Stromal cell of bone marrow (primary cell): Measurements from ENCODE around the gene PTPRR.

Experiments
- DNase-seq: peaks from one replicate; pipeline ENCODE4 v3.0.0-alpha.2; 2012; ENCODE audit warnings: low read depth

Gene PTPRR

DNA sequence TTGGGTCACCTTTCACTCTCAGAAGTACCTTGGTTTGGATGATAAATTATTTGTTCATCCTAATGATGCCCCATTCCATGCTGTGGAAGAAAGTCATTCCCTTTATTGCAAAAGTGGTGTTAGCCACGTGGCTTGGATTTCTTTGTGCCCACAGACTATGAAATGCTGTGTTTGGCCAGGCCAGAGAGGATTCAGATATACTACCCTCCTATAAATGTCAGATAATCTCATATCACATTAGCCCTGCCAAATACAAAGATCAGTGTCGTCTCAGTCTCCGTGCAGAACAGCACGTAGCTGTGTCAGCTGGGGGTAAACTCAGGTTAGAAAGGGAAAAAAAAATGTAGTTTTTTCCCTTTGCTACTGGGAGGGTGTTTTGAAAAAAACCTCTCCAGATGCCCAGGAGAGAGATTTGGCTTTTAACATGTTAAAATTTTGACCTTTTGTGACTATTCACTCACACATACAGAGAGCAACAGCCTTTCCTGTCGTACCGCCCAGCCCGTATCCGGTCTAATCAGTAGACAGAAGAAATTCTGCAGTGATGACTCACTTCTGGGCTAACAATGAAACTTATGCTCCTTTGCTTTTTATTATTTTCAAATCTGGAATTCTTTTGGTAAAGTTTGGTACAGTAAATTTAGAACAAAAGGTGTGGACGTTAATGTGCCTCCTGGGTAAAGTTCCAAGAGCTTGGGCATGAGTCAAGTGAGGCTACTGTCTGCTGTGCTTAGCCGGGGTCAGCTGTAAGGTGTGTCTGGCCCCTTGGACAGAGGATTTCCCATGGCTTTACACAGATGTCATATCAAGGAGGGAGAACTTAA lies 274.8 kb downstream of the PTPRR start:
- DNase-seq: peak; percentile 63

DNA sequence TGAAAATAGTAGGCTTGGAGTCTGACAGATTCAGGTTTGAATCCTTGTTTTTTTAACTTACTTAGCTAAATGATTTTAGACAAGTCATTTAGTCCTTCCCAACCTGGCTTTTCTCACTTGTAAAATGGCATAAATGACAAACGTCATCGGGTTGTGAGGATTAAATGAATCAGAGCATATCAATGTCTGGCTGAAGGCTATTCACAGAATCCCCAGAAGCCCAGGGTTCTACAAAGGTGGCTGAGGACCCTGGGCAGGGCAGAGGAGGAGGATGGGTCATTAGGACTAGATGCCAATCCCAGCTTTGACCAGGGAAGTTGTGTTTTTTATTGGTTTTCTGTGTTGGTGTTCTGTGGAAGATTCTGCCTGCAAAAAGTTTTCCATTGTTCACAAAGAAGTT lies 275.7 kb downstream of the PTPRR start:
- no peak for DNase-seq

DNA sequence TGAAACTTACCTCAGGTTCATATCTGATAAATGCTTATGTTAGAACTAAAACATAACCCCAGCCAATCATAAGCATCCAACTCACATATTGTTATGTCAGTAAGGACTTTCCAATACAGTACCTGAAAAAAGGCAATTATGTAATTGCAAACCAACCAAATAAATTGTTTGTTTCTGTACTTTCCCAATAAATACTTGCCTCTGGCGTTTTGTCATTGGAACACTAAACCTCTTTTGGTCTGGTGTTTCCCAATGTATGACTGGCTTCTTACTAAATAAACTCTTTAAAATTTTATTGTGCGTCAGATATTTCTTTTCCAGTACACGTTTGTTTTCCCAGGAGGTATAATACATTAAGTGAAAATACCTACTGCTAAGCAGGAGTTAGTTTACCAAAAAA lies 276.6 kb downstream of the PTPRR start:
- no peak for DNase-seq

DNA sequence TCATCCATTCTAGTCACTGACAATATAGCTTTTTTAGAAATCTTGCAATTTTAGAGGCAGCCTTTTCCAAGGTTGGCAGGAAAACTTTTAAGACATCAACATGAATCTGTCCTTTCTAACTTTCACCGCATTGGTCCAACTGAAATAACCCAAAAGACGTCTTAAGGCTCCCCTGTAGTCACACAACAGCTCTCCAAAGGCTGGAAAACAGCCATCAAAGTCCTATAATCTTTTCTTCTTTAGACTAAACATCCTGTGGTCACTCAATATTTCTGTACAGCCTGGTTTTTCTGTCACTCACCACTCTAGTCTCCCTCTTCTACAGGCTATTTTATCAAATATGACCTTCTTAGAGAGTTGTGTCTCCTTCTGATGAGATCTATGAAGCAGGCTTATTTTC lies 278.8 kb downstream of the PTPRR start:
- no peak for DNase-seq

DNA sequence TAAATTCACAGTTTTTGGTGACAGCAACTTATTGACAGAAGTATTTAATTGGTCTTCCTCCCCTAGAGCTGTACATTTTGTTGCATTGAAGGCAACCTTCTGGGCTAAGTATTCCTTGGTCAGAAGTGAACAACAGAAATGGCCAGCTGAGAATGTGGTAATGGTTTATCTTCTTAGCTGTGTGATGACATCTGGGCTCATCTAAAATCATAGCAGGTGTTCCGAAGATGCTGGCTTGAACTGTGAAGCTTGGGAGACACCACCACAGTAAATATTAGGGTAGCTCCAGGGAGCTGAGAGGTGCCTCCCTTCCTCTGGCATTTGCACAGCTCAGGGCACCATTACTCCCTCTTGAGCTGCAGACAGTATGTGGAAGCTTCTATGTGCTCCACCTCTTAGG lies 279.6 kb downstream of the PTPRR start:
- DNase-seq: no peak

DNA sequence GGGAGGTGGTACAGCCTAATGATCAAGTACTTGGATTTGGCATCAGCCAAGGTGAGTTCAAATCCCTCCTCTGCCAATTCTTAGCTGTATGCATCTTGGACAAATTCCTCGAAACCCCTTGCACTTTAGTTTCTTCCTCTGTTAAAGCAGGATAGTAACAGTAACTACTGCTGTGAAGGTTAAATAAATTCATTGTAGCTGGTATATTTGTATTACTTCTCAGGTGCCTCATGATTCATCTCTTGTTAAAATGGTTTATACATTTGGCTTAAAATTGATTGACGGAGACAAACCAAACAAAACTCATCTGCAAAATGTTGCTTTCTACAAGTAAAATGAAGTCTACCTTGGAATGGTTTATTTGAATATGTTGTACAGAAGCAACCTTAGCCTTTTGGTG lies 281.0 kb downstream of the PTPRR start:
- no peak for DNase-seq

DNA sequence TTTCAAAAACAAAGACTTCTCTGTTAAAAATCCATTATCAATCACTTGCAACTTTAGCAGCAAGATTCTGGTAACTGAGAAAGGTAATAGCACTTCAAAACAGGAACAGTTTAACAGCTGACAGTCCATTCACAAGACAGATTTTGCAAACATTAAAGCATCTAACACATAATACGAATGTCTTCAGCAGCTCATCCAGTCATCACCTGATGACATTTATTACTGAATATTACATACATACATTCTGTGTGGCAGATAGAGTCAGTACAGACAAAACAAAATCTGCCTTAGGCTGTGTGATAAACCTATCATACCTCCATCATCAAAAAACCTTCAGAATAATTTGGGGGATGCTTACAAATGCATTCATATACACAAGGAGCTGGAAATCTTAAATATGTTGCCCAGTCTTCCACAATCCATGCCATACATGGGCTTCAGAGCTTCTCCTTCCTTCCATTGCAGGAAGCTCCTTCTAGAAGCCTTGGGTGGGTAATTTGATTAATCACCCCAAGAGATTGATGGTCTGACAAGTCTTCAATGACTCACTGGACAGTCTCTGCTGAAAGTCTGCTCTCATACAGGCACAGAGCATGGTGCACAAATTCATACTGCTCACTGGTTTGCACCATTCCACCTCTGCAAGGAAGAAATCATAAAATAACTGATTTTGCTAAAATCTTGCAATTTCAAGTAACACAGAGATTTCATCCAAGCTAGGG lies 281.7 kb downstream of the PTPRR start:
- no peak for DNase-seq

DNA sequence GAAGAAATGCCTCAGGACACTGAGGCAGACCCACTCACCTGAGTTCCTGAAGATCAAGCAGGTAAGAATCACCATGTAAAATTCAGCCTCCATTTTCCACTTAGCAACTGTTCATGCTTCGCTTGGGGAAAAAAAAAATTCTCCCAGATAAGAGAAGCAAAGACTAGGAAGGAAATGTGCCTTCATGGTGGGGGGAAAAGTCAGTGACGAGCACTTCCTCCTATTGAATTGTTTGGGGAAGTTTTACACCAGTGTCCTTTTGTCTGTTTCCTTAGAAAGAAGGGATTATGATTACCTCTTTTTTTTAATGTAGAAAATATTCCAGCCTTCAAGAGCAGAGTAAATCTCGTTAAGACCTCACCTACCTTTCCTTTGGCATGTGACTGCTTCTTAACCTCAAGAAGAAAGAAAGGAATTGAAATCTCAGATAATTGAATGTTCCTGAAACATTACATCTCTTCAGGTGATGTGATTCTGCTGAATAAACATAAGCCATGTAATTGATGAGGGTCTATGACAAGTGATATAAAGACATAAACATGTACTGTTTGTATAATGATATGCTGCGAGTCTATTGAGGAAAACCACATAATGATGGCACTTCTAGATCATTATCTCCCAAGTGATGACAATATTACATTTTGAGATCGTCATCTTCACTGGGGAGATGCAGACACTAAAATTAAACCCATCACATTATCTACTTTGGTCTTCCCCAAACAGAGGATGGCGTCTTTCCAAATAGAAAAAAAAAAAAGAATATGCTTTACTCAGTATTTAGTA lies 283.0 kb downstream of the PTPRR start, which contains the start of gene PTPRB:
Gene PTPRB (minus strand): TSS at position 127 of the 783 bp plus-strand sequence. CDS start 34 bp downstream, at position 93.
- no peak for DNase-seq

DNA sequence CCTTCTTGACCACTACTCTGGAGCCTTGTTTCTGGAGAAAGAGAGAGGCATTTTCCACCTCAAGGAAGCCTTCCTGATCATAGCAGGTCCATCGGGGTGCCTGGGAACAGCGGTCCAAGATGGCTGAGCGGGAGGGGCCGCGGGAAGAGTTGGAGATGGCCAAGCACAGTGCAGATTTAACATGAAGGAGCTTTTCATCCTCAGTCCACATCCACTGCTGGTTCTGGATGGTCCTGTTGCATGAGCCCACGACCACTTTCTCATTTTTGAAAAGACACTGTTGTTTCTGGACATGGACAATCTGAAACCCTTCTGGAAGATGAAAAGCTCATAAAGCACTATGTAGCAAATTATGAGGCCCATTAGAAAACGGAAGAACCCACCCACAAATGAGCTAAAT lies 284.8 kb downstream of the PTPRR start:
- DNase-seq: no peak

DNA sequence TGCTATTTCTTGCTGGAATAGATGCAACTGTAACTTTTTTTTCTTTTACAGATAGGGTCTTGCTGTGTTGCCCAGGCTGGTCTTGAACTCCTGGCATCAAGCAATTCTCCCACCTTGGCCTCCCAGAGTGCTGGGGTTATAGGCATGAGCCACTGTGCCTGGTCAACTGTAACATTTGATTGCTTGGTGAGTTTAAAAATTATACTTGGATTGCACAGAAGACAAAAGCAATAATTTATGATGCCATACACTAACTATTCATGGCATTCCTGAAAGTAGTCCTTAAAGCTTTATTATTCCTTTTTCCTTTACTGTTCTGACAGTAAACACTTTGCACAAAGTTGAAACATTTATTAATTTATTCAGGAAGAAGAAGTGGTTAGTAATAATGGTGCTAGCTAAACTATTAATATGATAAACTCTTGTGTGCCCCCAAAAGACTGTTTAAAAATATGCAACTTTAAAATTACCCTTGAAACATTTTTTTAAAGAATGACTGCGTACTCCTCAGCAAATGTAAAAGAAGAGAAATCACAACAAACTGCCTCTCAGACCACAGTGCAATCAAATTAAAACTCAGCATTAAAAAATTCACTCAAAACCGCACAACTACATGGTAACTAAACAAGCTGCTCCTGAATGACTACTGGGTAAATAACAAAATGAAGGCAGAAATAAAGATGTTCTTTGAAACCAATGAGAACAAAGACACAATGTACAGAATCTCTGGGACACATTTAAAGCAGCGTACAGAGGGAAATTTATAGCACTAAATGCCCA lies 291.6 kb downstream of the PTPRR start:
- DNase-seq: no peak

DNA sequence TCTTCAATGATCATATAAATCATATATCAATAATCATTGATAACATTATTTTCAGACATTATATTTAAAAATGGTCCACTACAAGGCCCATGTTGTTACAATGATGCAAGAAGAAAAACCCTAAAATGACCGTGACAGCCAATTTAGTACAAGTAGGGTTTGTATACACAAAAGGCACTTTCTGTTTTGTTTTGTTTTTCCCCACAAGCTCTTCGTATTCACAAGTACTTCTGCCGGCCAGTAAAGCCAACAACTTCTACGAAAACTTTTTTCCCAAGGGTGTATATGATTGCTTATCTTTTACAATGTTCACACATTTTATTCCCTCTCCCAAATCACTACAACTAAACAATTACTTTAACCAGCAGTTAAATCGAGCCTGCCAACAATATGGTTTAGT lies 292.9 kb downstream of the PTPRR start:
- no peak for DNase-seq

DNA sequence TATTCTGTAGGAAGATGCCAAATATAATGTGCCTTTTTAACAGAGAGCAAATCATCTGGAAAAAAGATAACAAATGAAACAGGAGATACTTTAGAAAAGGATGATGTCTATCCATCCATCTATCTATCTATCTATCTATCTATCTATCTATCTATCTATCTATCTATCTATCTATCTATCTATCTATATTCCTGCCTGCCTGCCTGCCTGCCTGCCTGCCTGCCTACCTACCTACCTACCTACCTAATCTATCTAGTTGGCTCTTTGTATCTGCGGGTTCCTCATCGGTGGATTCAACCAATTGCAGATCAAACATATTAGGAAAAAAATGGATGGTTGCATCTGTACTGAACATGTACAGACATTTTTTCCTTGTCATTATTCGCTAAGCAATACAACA lies 294.4 kb downstream of the PTPRR start:
- no peak for DNase-seq

DNA sequence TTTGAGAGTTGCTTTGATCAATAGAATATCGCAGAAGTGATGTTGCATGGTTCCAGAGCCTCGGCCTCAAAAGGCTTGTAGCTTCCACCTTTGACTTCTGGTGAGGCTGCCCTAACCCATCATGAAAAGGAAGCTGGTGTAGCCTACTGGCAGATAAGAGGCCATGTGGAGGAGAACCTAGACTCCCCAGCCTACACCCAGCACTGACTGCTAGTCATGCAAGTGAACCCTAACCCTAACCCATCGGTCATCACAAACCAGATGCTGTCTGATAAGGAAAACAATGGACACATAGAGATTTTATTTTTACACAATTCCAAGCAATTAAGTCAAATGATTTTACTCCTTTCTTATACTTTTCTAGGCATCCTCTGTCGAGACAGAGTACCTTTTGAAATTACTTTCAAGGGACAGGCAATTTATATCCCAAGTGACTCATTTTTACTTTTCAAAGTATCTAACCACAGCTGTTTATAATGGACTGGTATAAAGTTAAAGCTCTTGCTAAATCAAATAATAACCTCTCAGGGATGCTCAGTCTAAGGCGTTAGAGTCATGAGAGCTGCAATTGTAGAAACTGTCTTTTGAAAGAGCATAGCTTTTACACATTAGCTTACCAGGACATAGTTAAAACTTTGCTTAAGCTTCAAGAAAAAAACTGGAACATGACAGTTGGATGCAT lies 300.9 kb downstream of the PTPRR start:
- no peak for DNase-seq

DNA sequence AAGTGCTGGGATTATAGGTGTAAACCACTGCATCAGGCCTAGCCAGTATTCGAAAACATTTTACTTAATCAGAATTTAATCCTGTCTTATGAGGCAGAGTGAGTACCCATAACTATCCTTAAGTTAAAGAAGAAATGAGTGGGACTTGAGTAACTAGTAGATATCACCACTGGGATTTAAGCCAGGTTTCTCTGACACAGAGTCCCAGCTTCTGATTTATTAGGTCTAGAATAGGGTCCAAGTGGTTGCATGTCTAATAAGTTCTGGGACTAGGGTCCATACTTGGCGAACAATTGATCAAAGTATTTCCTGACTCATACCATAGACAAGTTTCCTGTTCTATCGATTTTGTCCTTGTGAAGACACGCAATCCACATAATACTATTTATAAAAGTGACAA lies 302.2 kb downstream of the PTPRR start:
- no peak for DNase-seq

DNA sequence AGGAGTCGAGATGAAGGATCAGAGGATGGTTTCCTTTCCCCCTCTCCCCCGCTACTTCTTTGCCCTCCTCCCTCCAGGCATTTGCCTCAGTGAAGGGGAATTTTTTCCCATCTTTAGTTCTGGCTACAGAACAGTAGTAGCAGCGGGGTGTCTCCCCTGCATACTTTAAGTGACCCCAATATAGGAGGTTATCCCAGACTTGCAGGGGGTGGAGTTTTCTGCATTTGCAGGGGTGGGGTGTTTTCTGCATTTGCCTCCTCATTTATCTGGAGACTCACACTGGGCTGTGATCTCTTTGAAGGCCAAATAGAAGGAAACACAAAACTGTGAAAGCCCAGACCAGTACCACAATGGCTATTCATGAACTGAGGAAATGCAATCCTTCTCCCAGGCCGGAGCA lies 303.1 kb downstream of the PTPRR start:
- no peak for DNase-seq

DNA sequence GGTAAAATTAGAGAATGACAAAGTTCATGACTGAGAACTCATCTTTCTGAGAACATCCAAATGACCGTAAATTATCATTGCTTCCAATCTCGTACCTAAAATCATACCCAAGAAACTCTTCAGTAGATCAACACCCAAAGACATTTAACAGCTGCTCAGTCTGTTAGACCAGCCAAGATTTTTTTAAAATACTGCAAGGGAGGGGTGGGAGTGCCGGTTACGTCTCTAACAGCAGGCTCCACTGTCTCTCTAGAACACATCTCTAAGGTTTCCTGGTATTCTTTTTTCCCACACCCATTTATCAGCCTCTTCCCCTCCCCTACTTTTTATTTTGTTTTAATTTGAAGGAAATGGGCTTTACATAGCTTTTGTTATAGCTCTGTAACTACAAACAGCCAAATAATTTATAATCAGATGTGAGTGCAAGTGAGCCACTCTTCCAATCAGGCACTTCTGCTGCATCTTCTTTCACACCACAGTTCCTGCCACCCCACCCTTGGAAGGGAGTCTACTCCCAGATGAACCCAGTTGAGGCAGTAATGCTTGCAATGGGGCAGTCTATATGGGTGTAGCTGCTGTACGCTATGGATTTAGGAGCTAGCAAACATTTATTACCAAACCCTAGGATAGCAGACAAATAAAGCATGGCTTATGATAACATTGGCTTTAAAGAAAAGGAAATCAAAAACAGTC lies 305.2 kb downstream of the PTPRR start:
- no peak for DNase-seq

DNA sequence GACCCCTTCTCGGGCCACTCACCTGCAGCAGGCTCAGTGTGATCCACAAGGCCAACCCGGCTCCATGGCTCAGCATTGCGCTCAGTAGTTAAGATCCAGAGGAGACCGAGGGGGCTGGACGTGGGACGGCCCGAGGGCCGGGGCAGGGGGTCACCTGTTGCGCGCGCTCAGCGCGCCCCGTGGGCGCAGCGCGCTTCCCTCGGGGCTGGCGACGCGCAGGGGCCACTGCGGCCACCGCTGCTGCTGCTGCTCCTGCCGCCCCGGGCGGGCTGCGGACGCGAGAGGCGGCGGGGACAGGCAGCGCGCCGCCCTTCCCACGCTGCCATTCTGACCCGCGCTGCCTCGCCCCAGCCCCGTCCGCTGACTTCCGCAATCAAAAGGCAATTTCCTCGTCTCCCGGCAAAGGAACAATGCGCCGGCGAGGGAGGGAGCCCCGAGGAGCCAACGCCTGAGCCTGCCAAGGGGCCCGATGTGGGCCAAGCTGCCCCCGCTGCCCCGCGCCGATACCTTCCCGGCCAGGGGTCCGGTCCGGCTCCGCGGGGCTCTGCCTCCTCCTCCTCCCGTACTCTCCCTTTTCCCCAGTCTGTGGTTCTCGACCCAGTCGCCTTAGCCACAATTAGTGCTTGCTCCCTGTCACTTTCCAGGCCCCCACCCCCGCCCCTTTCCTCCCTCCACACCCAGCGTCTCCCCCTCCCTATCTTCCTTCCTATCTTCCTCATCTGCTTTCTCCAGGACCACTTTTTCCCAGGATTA lies 310.6 kb downstream of the PTPRR start:
- DNase-seq: peak; percentile 8

DNA sequence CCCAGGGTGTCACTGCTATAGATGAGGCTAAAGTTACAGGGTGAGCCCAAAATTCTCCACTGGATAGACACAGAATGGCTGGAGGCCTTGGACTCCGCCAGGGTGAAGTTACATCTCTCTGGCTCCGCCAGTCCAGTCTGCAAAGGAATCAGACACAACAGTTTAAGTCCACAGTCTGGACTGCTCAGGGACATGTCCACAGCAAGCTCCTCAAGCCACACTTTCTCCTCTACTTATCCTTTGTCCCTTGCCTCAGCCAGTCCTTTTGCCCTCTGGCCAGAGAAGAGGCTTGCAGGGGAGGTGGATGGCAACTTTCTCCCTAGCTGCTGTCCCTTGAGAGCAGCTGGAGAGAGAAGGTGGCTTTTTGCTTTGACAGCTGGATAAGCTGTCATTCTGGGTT lies 311.3 kb downstream of the PTPRR start:
- DNase-seq: no peak

DNA sequence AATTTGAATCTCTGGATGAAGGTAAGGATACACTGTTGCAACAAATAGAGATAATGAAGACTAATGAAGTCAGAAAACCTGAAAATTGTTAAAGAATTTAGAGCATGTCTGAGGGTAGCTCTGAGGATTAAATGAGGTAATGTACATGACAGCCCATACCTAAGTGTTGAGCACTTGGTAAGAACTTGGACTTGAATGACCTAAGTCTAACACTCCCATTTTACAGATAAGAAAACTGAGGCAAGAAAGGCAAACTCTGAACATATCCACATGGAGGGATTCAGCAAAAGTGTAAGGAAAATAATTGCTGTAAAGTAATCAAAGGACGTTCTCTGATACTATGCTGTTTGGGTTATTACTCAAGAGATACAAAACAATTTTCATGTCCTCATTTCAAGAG lies 312.4 kb downstream of the PTPRR start:
- no peak for DNase-seq

DNA sequence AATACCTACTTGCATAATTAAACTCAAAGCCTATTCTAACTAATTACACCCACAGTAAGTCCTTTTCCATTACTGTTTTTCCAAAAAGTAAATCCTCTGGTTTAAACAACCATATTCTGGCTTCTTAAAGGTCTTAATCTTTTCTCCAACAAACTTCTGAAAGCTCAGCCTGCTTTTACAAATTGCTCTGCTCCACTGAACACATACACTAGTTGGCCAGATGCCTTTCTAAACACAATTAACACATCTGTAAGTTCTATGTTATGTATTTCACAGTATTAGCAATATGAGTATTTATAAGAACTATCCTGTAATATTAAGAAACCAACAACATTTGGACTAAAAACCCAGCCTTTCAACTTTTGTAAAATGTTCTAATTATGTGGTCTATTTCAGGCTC lies 313.4 kb downstream of the PTPRR start:
- DNase-seq: no peak
